CD14-positive monocyte (primary cell): ENCODE data around the gene TPRG1L. TPM values are rescaled to one million over a fixed set of nuclear protein-coding genes. Genes with fewer than 3 reads are reported as not detected.

ENCODE experiments used
- DNase-seq, 3 donors: peaks; one replicate each; pipeline ENCODE4 v3.0.0-alpha.2; 2011 to 2022
- H2AFZ ChIP-seq: 2 replicates; pipeline ENCODE4 v1.6.0; 2012; ENCODE audit warnings: mild to moderate bottlenecking, low read depth, low read length, inconsistent platforms; ENCODE audit not compliant: insufficient read depth, poor library complexity, severe bottlenecking
- H3K27ac ChIP-seq, 2 donors: 1 replicate in 1 of 2; 2 replicates in 1 of 2; pipeline ENCODE4 v1.5.1; 2012 to 2013; ENCODE audit warnings: low read length in 2 of 2, control low read depth in 1 of 2, inconsistent platforms in 1 of 2, low read depth in 1 of 2, mild to moderate bottlenecking in 1 of 2
- H3K27me3 ChIP-seq, 2 donors: one replicate each; pipeline versions ENCODE4 v1.6.0 to v1.6.1; 2011 to 2013; ENCODE audit warnings: low read length in 2 of 2; ENCODE audit not compliant: control insufficient read depth in 2 of 2, insufficient read depth in 2 of 2
- H3K36me3 ChIP-seq, 2 donors: replicated peaks in 1 of 2; 1 replicate in 1 of 2; 2 replicates in 1 of 2; pipeline versions ENCODE4 v1.5.1 to v1.6.1; 2012 to 2013; ENCODE audit warnings: low read length in 2 of 2, control low read depth in 1 of 2, inconsistent platforms in 1 of 2, mild to moderate bottlenecking in 1 of 2; ENCODE audit not compliant: insufficient read depth in 2 of 2, control insufficient read depth in 1 of 2
- H3K4me1 ChIP-seq, 2 donors: 1 replicate in 1 of 2; 2 replicates in 1 of 2; pipeline versions ENCODE4 v1.5.1 to v1.6.1; 2012 to 2013; ENCODE audit warnings: low read length in 2 of 2, control low read depth in 1 of 2, inconsistent platforms in 1 of 2, mild to moderate bottlenecking in 1 of 2, moderate library complexity in 1 of 2; ENCODE audit not compliant: insufficient read depth in 2 of 2, control insufficient read depth in 1 of 2
- H3K4me2 ChIP-seq: replicated peaks from 2 replicates; pipeline ENCODE3; 2012; ENCODE audit warnings: low read length, moderate library complexity, mild to moderate bottlenecking; ENCODE audit not compliant: poor library complexity, severe bottlenecking; ENCODE audit errors: extremely low read depth
- H3K4me3 ChIP-seq, 3 experiments: fragments of 200-600 bp in 1 of 3; sonication (generic) in 1 of 3; replicated peaks in 1 of 3; 1 replicate in 2 of 3; 2 replicates in 1 of 3; pipeline ENCODE4 v1.5.1; 2011 to 2013; ENCODE audit warnings: low read length in 3 of 3, mild to moderate bottlenecking in 3 of 3, control low read depth in 2 of 3, low read depth in 2 of 3, inconsistent platforms in 1 of 3, moderate library complexity in 1 of 3
- H3K79me2 ChIP-seq: 2 replicates; pipeline ENCODE4 v1.6.0; 2012; ENCODE audit warnings: mild to moderate bottlenecking, control low read depth, inconsistent platforms, low read length, moderate library complexity; ENCODE audit not compliant: insufficient read depth
- H3K9ac ChIP-seq: 2 replicates; pipeline ENCODE4 v1.6.0; 2017; ENCODE audit warnings: low read length, mild to moderate bottlenecking; ENCODE audit not compliant: insufficient read depth, poor library complexity, severe bottlenecking
- H3K9me3 ChIP-seq, 2 donors: replicated peaks in 1 of 2; 1 replicate in 1 of 2; 2 replicates in 1 of 2; pipeline versions ENCODE4 v1.5.1 to v1.6.1; 2012 to 2013; ENCODE audit warnings: low read length in 2 of 2, control low read depth in 1 of 2; ENCODE audit not compliant: control insufficient read depth in 1 of 2, insufficient read depth in 1 of 2
- H4K20me1 ChIP-seq: 2 replicates; pipeline ENCODE4 v1.6.0; 2012; ENCODE audit warnings: mild to moderate bottlenecking, low read length, control low read depth, moderate library complexity; ENCODE audit not compliant: insufficient read depth
- H3K27ac Mint-ChIP-seq, 7 donors: one replicate each; pipeline ENCODE4 v1.8.0; 2020; ENCODE audit warnings: mild to moderate bottlenecking in 7 of 7, mixed read lengths in 7 of 7, moderate library complexity in 6 of 7, inconsistent platforms in 2 of 7
- H3K27me3 Mint-ChIP-seq, 3 donors: one replicate each; pipeline ENCODE4 v1.8.0; 2021 to 2022; ENCODE audit warnings: low read depth in 3 of 3, mild to moderate bottlenecking in 3 of 3, mixed read lengths in 3 of 3, moderate library complexity in 3 of 3, inconsistent platforms in 1 of 3
- H3K36me3 Mint-ChIP-seq, 2 donors: one replicate each; pipeline ENCODE4 v1.8.0; 2020; ENCODE audit warnings: mixed read lengths in 2 of 2, inconsistent platforms in 1 of 2, mild to moderate bottlenecking in 1 of 2
- H3K4me1 Mint-ChIP-seq: one replicate; pipeline ENCODE4 v1.8.0; 2020; ENCODE audit warnings: mild to moderate bottlenecking, mixed read lengths
- H3K4me3 Mint-ChIP-seq, 2 donors: one replicate each; pipeline ENCODE4 v1.8.0; 2020; ENCODE audit warnings: mild to moderate bottlenecking in 2 of 2, mixed read lengths in 2 of 2, moderate library complexity in 1 of 2
- H3K9me3 Mint-ChIP-seq, 7 donors: one replicate each; pipeline ENCODE4 v1.8.0; 2020 to 2022; ENCODE audit warnings: mixed read lengths in 7 of 7, mild to moderate bottlenecking in 6 of 7, moderate library complexity in 6 of 7, inconsistent platforms in 2 of 7
- WGBS: methylation state at CpG from one replicate; pipeline ENCODE4 v1.1.5; 2013; ENCODE audit warnings: missing lambda C conversion rate; ENCODE audit not compliant: insufficient coverage; 5-methylcytosine and 5-hydroxymethylcytosine counted together
- intact Hi-C, 2 donors: fragments of 100-400 bp; cut with micrococcal nuclease; formaldehyde crosslinking; loops; one replicate each; pipeline versions ENCODE4 v1.15.0 to v1.15.1; 2023
- polyA plus RNA-seq, 3 donors: library from polyadenylated mRNA; depleted of rRNA in 1 of 3; unstranded in 2 of 3; stranded (reverse) in 1 of 3; fragments of 300-500 nt in 2 of 3; fragments of >200 nt in 1 of 3; fragmentation: Illumina TruSeq in 2 of 3; gene quantifications; 1 replicate in 2 of 3; 2 replicates in 1 of 3; pipeline ENCODE4 v1.2.3, GENCODE V29; 2012 to 2021
- TF ChIP-seq, protein P1 (sequence below): fragments of 200-600 bp; IDR thresholded peaks from one replicate; pipeline ENCODE4 v1.8.0; 2022; ENCODE audit warnings: antibody characterized with exemption, mild to moderate bottlenecking

Gene TPRG1L
- polyA plus RNA-seq, 3 donors: 16.1 to 19.7 (median 18.5) TPM

DNA sequence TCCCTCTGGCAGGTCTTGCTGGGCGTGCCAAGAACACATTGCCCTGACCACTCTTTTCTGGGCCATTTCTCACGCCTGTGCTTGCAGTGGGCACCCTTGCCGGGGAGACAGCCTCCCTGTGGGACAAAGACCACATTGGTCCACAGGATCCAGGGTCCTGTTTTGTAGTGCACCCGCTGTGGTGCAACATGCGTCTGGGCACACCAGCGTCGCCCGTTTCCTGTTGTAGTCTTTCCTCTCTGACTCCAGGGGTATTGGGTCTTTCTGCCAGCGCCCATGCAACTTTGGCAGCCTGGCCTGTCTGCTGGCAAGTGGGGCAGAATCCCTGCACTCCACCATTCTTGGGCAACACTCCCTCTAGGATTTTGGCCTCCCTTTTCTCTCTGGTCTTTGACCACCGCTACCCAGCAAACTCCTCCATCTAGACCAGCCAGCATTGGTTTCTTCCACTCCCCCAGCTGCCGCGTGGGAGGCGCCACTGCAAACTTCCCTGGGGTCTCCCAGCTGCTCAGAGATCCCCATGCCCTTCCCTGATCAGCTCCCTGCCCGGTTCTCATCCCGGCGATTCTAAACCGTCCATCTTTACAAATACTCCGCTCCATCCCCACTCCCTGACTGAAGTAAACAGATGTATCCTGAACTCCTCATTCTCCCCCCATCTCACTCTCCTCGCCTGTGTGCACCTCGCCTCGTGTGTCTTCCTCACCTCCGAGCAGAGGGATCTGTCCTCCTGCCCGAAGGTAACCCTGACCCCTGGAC, 1.2 kb upstream of the TPRG1L start:
- peaks cover 0 to 17% (median 4%) of the 10 kb centered on the region in 3 donors for H3K27me3 Mint-ChIP-seq
- Histone ChIP-seq H3K79me2 (peaks cover 19% of the 10 kb centered on the region), H3K27ac (peak overlapping the region in 1 of 2 donors; percentile 74), H3K9me3 (no peaks in the 10 kb centered on the region), H3K4me1 (peaks cover 34 to 43% of the 10 kb centered on the region in 2 donors), H3K4me3 (peak overlapping the region; percentile 67 to 99 (median 69)), H3K4me2 (peak overlapping the region; percentile 100), H4K20me1 (peaks cover 17% of the 10 kb centered on the region), H3K9ac (peak overlapping the region; percentile 70), H3K36me3 (peaks cover 15% of the 10 kb centered on the region in 2 donors), H3K27me3 (no peaks in the 10 kb centered on the region), H2AFZ (peak overlapping the region; percentile 97)
- intact Hi-C loops: loop anchor here (1.0 to 10.0 kb wide), 4 partner anchors 26 to 281 kb away; partner anchors contain the start of genes C1orf174 (in 2 of the 2) and SMIM1 (in 1 of the 2)
- peaks cover 0 to 1% (median 0%) of the 10 kb centered on the region in 7 donors for H3K9me3 Mint-ChIP-seq
- peaks cover 48% of the 10 kb centered on the region for H3K4me1 Mint-ChIP-seq
- 38% methylated on average over 20 of the region's 23 CpGs for WGBS
- H3K27ac Mint-ChIP-seq: peak overlapping the region in 5 of 7 donors; percentile 5 to 90 (median 85)
- DNase-seq: no peak
- peak overlapping the region; percentile 92 to 94 for H3K4me3 Mint-ChIP-seq
- peaks cover 21 to 31% of the 10 kb centered on the region in 2 donors for H3K36me3 Mint-ChIP-seq
- TF ChIP-seq, protein P1, sequence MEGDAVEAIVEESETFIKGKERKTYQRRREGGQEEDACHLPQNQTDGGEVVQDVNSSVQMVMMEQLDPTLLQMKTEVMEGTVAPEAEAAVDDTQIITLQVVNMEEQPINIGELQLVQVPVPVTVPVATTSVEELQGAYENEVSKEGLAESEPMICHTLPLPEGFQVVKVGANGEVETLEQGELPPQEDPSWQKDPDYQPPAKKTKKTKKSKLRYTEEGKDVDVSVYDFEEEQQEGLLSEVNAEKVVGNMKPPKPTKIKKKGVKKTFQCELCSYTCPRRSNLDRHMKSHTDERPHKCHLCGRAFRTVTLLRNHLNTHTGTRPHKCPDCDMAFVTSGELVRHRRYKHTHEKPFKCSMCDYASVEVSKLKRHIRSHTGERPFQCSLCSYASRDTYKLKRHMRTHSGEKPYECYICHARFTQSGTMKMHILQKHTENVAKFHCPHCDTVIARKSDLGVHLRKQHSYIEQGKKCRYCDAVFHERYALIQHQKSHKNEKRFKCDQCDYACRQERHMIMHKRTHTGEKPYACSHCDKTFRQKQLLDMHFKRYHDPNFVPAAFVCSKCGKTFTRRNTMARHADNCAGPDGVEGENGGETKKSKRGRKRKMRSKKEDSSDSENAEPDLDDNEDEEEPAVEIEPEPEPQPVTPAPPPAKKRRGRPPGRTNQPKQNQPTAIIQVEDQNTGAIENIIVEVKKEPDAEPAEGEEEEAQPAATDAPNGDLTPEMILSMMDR: no peak

DNA sequence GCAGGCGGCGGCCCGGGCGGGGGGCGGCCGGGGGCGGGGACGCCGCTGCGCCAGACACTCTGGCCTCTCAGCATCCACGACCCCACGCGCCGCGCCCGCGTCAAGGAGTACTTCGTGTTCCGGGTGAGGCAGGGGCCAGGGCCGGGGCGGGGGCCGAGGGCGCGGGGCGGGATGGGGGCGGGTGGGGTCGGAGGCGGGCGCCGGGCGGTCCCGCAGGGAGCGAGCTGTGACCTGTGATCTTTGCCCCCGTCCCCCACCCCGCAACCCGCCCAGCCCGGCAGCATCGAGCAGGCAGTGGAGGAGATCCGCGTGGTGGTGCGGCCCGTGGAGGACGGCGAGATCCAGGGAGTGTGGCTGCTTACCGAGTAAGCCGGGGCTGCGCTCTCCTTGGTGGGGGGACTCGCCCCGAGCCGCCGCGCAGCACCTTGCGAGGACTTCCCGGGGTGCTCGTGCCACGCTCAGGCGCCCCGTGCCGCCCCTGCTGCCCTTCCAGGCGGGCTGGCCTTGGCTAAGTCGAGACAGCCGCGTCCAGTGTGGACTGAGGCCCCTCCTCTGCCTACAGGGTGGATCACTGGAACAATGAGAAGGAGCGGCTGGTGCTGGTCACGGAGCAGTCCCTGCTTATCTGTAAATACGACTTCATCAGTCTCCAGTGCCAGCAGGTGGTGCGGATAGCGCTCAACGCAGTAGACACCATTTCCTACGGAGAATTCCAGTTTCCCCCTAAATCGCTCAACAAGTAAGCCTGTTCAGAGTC, 514 bp downstream of the TPRG1L start:
- Mint-ChIP-seq H3K36me3 (peaks cover 33 to 49% of the 10 kb centered on the region in 2 donors), H3K4me1 (peaks cover 42% of the 10 kb centered on the region), H3K27ac (peak overlapping the region in 3 of 7 donors; percentile 65 to 77 (median 76)), H3K9me3 (peaks cover 0 to 1% (median 0%) of the 10 kb centered on the region in 7 donors), H3K27me3 (peaks cover 0 to 12% (median 2%) of the 10 kb centered on the region in 3 donors), H3K4me3 (peak overlapping the region; percentile 92 to 94)
- TF ChIP-seq, protein P1: no peak
- Histone ChIP-seq H3K9ac (peak overlapping the region; percentile 70), H2AFZ (peak overlapping the region; percentile 74), H3K4me2 (peak overlapping the region; percentile 100), H3K36me3 (peaks cover 27 to 32% of the 10 kb centered on the region in 2 donors), H3K27me3 (no peaks in the 10 kb centered on the region), H3K4me1 (peaks cover 34% of the 10 kb centered on the region in 2 donors), H3K27ac (no peak overlapping the region), H3K9me3 (no peaks in the 10 kb centered on the region), H3K79me2 (peaks cover 19% of the 10 kb centered on the region), H4K20me1 (peaks cover 17% of the 10 kb centered on the region), H3K4me3 (peak overlapping the region; percentile 56 to 99 (median 67))
- intact Hi-C loops: loop anchor here in 1 of 2 donors (10.0 kb wide), 2 partner anchors 149 to 279 kb away; partner anchors contain the start of genes C1orf174 and SMIM1
- DNase-seq: peak in 1 of 3 donors; percentile 16
- WGBS: 8% methylated on average over 47 of the region's 71 CpGs
